ENCODE data around the gene CXorf65.

The CXorf65 gene

GRCh38 chrX:71105628-71106027, 912 bp downstream of the CXorf65 start:
- no peak for DNase-seq (ENCODE audit: low read depth)

GRCh38 chrX:71103110-71103983, 3.2 kb downstream of the CXorf65 start:
- no peak for DNase-seq (ENCODE audit: low read depth)

- DNase-seq (ENCODE audit: low read depth) = no peak
Observed at GRCh38 chrX:71102292-71102691, 4.2 kb downstream of the CXorf65 start.

- no peak for DNase-seq (ENCODE audit: low read depth)
Observed at GRCh38 chrX:71100581-71101505, 5.7 kb downstream of the CXorf65 start.

- DNase-seq (ENCODE audit: low read depth) = no peak
Observed at GRCh38 chrX:71099736-71100135, 6.8 kb downstream of the CXorf65 start.

GRCh38 chrX:71098951-71099506, 7.5 kb downstream of the CXorf65 start:
- DNase-seq (ENCODE audit: low read depth) = no peak

- no peak for DNase-seq (ENCODE audit: low read depth)
Observed at GRCh38 chrX:71098302-71098701, 8.2 kb downstream of the CXorf65 start.

GRCh38 chrX:71096760-71097032, 9.8 kb downstream of the CXorf65 start:
- DNase-seq (ENCODE audit: low read depth) = no peak

GRCh38 chrX:71095981-71096759, 10.4 kb downstream of the CXorf65 start:
- DNase-seq (ENCODE audit: low read depth) = no peak

- peak; percentile 73 for DNase-seq (ENCODE audit: low read depth)
Observed at GRCh38 chrX:71095555-71095980, 11.0 kb downstream of the CXorf65 start, which contains the start of gene FOXO4. FOXO4 (plus strand) TSS chrX:71095851; CDS start chrX:71096529, 678 bp downstream.

GRCh38 chrX:71095033-71095432, 11.5 kb downstream of the CXorf65 start:
- no peak for DNase-seq (ENCODE audit: low read depth)

GRCh38 chrX:71091263-71091662, 15.3 kb downstream of the CXorf65 start:
- DNase-seq (ENCODE audit: low read depth) = no peak

- DNase-seq (ENCODE audit: low read depth) = no peak
Observed at GRCh38 chrX:71085900-71086299, 20.6 kb downstream of the CXorf65 start.

GRCh38 chrX:71082822-71083221, 23.7 kb downstream of the CXorf65 start:
- DNase-seq (ENCODE audit: low read depth) = no peak

- DNase-seq (ENCODE audit: low read depth) = no peak
Observed at GRCh38 chrX:71082124-71082647, 24.4 kb downstream of the CXorf65 start.

- DNase-seq (ENCODE audit: low read depth) = peak; percentile 5
Observed at GRCh38 chrX:71081330-71082123, 25.0 kb downstream of the CXorf65 start.

GRCh38 chrX:71070531-71070930, 36.0 kb downstream of the CXorf65 start:
- DNase-seq (ENCODE audit: low read depth) = no peak

GRCh38 chrX:71068044-71068918, 38.3 kb downstream of the CXorf65 start, which contains the start of gene SNX12:
SNX12 (minus strand) TSS chrX:71068334; CDS start chrX:71068306, 28 bp downstream.
- DNase-seq (ENCODE audit: low read depth) = peak; percentile 86

- DNase-seq (ENCODE audit: low read depth) = no peak
Observed at GRCh38 chrX:71067712-71068043, 38.9 kb downstream of the CXorf65 start.

GRCh38 chrX:71067089-71067488, 39.5 kb downstream of the CXorf65 start:
- no peak for DNase-seq (ENCODE audit: low read depth)

All from fibroblast of the conjunctiva (primary cell).